ENCODE measurements around the gene AFAP1L2. TPM values are rescaled to one million over a fixed set of nuclear protein-coding genes. Genes with fewer than 3 reads are reported as not detected.

AFAP1L2 gene
- total and polyA plus RNA-seq, 5 donors = 3.7 to 7.7 (median 6.1) TPM

- H3K9me3 ChIP-seq (ENCODE audit: control insufficient read depth, low read length) = no peaks in the 10 kb centered on the region
- no peaks in the 10 kb centered on the region for H3K27me3 ChIP-seq (ENCODE audit: control insufficient read depth, insufficient read depth)
- no peaks in the 10 kb centered on the region for H3K4me1 ChIP-seq (ENCODE audit: control insufficient read depth, insufficient read depth, low read length)
- intact Hi-C loops (cut with DNase I) = no loop called here
- DNase-seq (no peak), ATAC-seq (no peak)
- no peak overlapping the region for H3K27ac ChIP-seq (ENCODE audit: low read length)
- WGBS = 98% methylated on average over 14 of the region's 14 CpGs
- H3K4me3 ChIP-seq (ENCODE audit: low read length) = no peak overlapping the region
Measured at GRCh38 chr10:114297136-114297705, 107.1 kb downstream of the AFAP1L2 start.

GRCh38 chr10:114295393-114295792 lies 108.9 kb downstream of the AFAP1L2 start:
- no peak for ATAC-seq
- H3K27ac ChIP-seq (ENCODE audit: low read length) = no peak overlapping the region
- no peak overlapping the region for H3K4me3 ChIP-seq (ENCODE audit: low read length)
- DNase-seq = no peak
- H3K4me1 ChIP-seq (ENCODE audit: control insufficient read depth, insufficient read depth, low read length) = no peaks in the 10 kb centered on the region
- H3K27me3 ChIP-seq (ENCODE audit: control insufficient read depth, insufficient read depth) = no peaks in the 10 kb centered on the region
- intact Hi-C loops (cut with DNase I) = no loop called here
- 3% methylated on average over 1 of the region's 1 CpG for WGBS
- no peaks in the 10 kb centered on the region for H3K9me3 ChIP-seq (ENCODE audit: control insufficient read depth, low read length)

- Histone ChIP-seq H3K4me3 (ENCODE audit: low read length) (no peak overlapping the region), H3K4me1 (ENCODE audit: control insufficient read depth, insufficient read depth, low read length) (no peaks in the 10 kb centered on the region), H3K9me3 (ENCODE audit: control insufficient read depth, low read length) (no peaks in the 10 kb centered on the region), H3K27ac (ENCODE audit: low read length) (no peak overlapping the region), H3K27me3 (ENCODE audit: control insufficient read depth, insufficient read depth) (no peaks in the 10 kb centered on the region)
- intact Hi-C loops (cut with DNase I) = no loop called here
- DNase-seq (no peak), ATAC-seq (no peak)
Measured at GRCh38 chr10:114294549-114294948, 109.8 kb downstream of the AFAP1L2 start.

DNA sequence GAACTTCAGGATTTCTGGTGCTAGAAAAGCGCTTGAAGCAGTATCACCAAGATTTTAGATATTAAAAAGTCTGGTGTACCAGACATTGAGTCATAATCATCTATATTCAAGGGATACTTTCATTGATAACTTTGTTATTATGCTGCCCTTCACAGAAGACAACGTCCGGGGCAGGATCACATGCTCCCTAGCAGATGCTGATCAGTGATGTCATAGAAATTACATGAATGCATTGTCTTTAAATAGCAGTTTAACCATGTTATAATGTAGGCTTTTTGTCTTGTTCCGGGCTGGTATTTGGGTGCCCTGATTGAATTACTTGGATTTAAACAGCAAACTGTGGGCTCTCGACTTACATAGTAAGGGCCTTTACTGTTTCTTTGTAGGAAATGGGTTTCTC lies 111.2 kb downstream of the AFAP1L2 start:
- H3K27me3 ChIP-seq (ENCODE audit: control insufficient read depth, insufficient read depth) = no peaks in the 10 kb centered on the region
- 87% methylated on average over 5 of the region's 5 CpGs for WGBS
- no peak overlapping the region for H3K4me3 ChIP-seq (ENCODE audit: low read length)
- H3K27ac ChIP-seq (ENCODE audit: low read length) = no peak overlapping the region
- H3K9me3 ChIP-seq (ENCODE audit: control insufficient read depth, low read length) = no peaks in the 10 kb centered on the region
- intact Hi-C loops (cut with DNase I) = no loop called here
- H3K4me1 ChIP-seq (ENCODE audit: control insufficient read depth, insufficient read depth, low read length) = no peaks in the 10 kb centered on the region
- ATAC-seq = no peak
- no peak for DNase-seq

DNA sequence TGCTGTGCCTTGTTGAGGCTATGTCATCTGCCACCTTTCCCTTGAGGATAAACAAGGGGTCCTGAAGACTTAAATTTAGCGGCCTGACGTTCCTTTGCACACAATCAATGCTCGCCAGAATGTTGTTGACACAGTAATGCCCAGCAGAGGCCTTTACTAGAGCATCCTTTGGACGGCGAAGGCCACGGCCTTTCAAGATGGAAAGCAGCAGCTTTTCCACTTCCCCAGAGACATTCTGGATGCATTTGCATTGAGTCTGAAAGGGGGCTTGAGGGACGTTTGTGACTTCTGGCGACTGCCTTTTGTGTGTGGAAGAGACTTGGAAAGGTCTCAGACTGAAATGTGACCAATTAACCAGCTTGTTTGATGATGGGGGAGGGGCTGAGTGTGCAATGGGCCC lies 112.8 kb downstream of the AFAP1L2 start:
- no peak overlapping the region for H3K27ac ChIP-seq (ENCODE audit: low read length)
- H3K4me3 ChIP-seq (ENCODE audit: low read length) = no peak overlapping the region
- no peaks in the 10 kb centered on the region for H3K4me1 ChIP-seq (ENCODE audit: control insufficient read depth, insufficient read depth, low read length)
- intact Hi-C loops (cut with DNase I) = no loop called here
- no peak for DNase-seq
- 86% methylated on average over 8 of the region's 8 CpGs for WGBS
- H3K9me3 ChIP-seq (ENCODE audit: control insufficient read depth, low read length) = no peaks in the 10 kb centered on the region
- ATAC-seq = no peak
- no peaks in the 10 kb centered on the region for H3K27me3 ChIP-seq (ENCODE audit: control insufficient read depth, insufficient read depth)

DNA sequence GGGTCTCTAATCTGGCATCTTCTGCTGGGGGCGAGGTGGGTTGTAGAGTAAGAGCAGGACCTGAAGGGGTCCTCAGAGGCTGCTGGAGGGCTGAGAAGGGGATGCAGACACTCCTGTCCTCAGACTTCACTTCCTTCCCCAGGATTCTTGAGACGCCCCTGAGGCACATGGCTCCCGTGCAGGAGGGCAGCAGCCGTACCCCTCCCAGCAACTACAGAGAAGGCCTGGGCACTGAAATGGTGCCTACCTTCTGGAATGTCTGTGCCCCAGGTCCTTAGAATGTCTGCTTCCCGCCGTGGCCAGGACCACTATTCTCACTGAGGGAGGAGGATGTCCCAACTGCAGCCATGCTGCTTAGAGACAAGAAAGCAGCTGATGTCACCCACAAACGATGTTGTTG lies 113.2 kb downstream of the AFAP1L2 start:
- Histone ChIP-seq H3K4me1 (ENCODE audit: control insufficient read depth, insufficient read depth, low read length) (no peaks in the 10 kb centered on the region), H3K27me3 (ENCODE audit: control insufficient read depth, insufficient read depth) (no peaks in the 10 kb centered on the region), H3K27ac (ENCODE audit: low read length) (no peak overlapping the region), H3K4me3 (ENCODE audit: low read length) (no peak overlapping the region), H3K9me3 (ENCODE audit: control insufficient read depth, low read length) (no peaks in the 10 kb centered on the region)
- DNase-seq (no peak), ATAC-seq (no peak)
- intact Hi-C loops (cut with DNase I) = no loop called here
- WGBS = 91% methylated on average over 7 of the region's 7 CpGs

- no peak for DNase-seq
Measured at GRCh38 chr10:114290038-114290437, 114.3 kb downstream of the AFAP1L2 start.

GRCh38 chr10:114289096-114289436 lies 115.2 kb downstream of the AFAP1L2 start:
- WGBS = 93% methylated on average over 16 of the region's 16 CpGs
- no peak overlapping the region for H3K4me3 ChIP-seq (ENCODE audit: low read length)
- H3K9me3 ChIP-seq (ENCODE audit: control insufficient read depth, low read length) = no peaks in the 10 kb centered on the region
- H3K27ac ChIP-seq (ENCODE audit: low read length) = no peak overlapping the region
- no peaks in the 10 kb centered on the region for H3K4me1 ChIP-seq (ENCODE audit: control insufficient read depth, insufficient read depth, low read length)
- DNase-seq (no peak), ATAC-seq (peak in 1 of 2 donors; percentile 9)
- intact Hi-C loops (cut with DNase I) = no loop called here
- no peaks in the 10 kb centered on the region for H3K27me3 ChIP-seq (ENCODE audit: control insufficient read depth, insufficient read depth)

More at GRCh38 chr10:114290038-114290437, 114.3 kb downstream of the AFAP1L2 start:
- ATAC-seq = no peak
- H3K4me1 ChIP-seq (ENCODE audit: control insufficient read depth, insufficient read depth, low read length) = no peaks in the 10 kb centered on the region
- no peaks in the 10 kb centered on the region for H3K27me3 ChIP-seq (ENCODE audit: control insufficient read depth, insufficient read depth)
- no peaks in the 10 kb centered on the region for H3K9me3 ChIP-seq (ENCODE audit: control insufficient read depth, low read length)
- no peak overlapping the region for H3K27ac ChIP-seq (ENCODE audit: low read length)
- WGBS = 96% methylated on average over 10 of the region's 10 CpGs
- intact Hi-C loops (cut with DNase I) = no loop called here
- no peak overlapping the region for H3K4me3 ChIP-seq (ENCODE audit: low read length)

DNA sequence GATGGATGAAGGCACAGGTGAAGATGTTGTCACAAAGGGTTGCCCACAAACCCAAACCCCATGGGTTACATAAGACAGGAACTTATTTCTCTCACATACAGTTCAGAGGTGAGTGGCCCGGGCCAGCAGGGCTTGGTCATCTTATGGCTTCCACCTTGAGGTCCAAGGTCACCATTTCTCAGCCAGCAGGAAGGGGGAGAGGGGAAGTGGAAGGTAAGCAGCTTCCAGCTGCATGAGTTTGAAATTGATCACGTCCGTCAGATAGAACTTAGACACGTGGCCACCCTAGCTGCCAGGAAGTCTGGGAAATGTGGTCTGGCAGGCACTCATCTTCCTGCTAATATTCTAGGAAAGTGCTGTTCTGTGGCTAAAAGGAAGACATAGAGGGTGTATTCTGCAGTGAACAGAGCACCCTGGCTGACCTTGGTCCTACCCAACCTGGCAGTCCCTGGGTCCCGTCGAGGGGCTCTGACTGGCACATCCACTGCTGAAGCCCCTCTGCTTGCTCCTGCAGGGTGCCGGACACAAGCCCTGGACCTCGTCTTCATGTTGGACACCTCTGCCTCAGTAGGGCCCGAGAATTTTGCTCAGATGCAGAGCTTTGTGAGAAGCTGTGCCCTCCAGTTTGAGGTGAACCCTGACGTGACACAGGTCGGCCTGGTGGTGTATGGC lies 115.7 kb downstream of the AFAP1L2 start:
- ATAC-seq (peak in 1 of 2 donors; percentile 11), DNase-seq (no peak)
- no peaks in the 10 kb centered on the region for H3K27me3 ChIP-seq (ENCODE audit: control insufficient read depth, insufficient read depth)
- no peaks in the 10 kb centered on the region for H3K4me1 ChIP-seq (ENCODE audit: control insufficient read depth, insufficient read depth, low read length)
- H3K9me3 ChIP-seq (ENCODE audit: control insufficient read depth, low read length) = no peaks in the 10 kb centered on the region
- no peak overlapping the region for H3K4me3 ChIP-seq (ENCODE audit: low read length)
- no peak overlapping the region for H3K27ac ChIP-seq (ENCODE audit: low read length)
- WGBS = 69% methylated on average over 11 of the region's 11 CpGs
- intact Hi-C loops (cut with DNase I) = no loop called here

DNA sequence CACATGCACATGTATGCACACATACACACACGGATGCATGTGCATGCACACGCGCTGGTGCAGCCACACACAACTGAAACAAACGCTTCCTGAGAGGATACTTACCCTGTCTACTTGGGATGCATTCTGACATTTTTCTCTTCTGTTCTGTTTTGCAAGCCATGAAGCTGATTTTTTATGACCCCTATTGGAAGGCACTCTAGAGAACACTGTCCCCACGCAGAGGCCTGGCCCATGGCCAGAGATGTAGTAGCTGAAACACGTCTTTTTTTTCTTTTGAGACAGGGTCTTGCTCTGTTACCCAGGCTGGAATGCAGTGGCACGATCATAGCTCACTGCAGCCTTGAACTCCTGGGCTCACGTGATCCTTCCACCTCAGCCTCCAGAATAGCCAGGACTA lies 117.4 kb downstream of the AFAP1L2 start:
- no peak for DNase-seq
- H3K4me3 ChIP-seq (ENCODE audit: low read length) = no peak overlapping the region
- intact Hi-C loops (cut with DNase I) = no loop called here

DNA sequence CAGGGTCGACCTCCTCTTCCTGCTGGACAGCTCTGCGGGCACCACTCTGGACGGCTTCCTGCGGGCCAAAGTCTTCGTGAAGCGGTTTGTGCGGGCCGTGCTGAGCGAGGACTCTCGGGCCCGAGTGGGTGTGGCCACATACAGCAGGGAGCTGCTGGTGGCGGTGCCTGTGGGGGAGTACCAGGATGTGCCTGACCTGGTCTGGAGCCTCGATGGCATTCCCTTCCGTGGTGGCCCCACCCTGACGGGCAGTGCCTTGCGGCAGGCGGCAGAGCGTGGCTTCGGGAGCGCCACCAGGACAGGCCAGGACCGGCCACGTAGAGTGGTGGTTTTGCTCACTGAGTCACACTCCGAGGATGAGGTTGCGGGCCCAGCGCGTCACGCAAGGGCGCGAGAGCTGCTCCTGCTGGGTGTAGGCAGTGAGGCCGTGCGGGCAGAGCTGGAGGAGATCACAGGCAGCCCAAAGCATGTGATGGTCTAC lies 118.3 kb downstream of the AFAP1L2 start:
- Histone ChIP-seq H3K4me1 (ENCODE audit: control insufficient read depth, insufficient read depth, low read length) (no peaks in the 10 kb centered on the region), H3K4me3 (ENCODE audit: low read length) (no peak overlapping the region), H3K9me3 (ENCODE audit: control insufficient read depth, low read length) (no peaks in the 10 kb centered on the region), H3K27ac (ENCODE audit: low read length) (no peak overlapping the region), H3K27me3 (ENCODE audit: control insufficient read depth, insufficient read depth) (no peaks in the 10 kb centered on the region)
- intact Hi-C loops (cut with DNase I) = no loop called here
- ATAC-seq (peak in 1 of 2 donors; percentile 23), DNase-seq (no peak)
- WGBS = 83% methylated on average over 31 of the region's 31 CpGs

More for the DNA sequence above, 117.4 kb downstream of the AFAP1L2 start:
- no peaks in the 10 kb centered on the region for H3K9me3 ChIP-seq (ENCODE audit: control insufficient read depth, low read length)
- H3K4me1 ChIP-seq (ENCODE audit: control insufficient read depth, insufficient read depth, low read length) = no peaks in the 10 kb centered on the region
- 58% methylated on average over 8 of the region's 8 CpGs for WGBS
- no peak overlapping the region for H3K27ac ChIP-seq (ENCODE audit: low read length)
- ATAC-seq = no peak
- no peaks in the 10 kb centered on the region for H3K27me3 ChIP-seq (ENCODE audit: control insufficient read depth, insufficient read depth)

Measured in right cardiac atrium (tissue), 5 donors.